AG09309 (cell line): Measurements from ENCODE around the gene EEF1A1.

ENCODE experiments used
- DNase-seq: peaks from one replicate; pipeline ENCODE4 v3.0.0-alpha.2; 2010; ENCODE audit warnings: low read depth
- H3K4me3 ChIP-seq: 2 replicates; pipeline ENCODE4 v1.5.1; 2011; ENCODE audit warnings: mild to moderate bottlenecking, low read depth, low read length, moderate library complexity; ENCODE audit not compliant: control insufficient read depth
- CTCF ChIP-seq: IDR thresholded peaks from 2 replicates; pipeline ENCODE4 v1.5.1; 2011; ENCODE audit warnings: mild to moderate bottlenecking, low read depth, low read length, inconsistent platforms; ENCODE audit not compliant: insufficient read depth, control insufficient read depth; ENCODE audit errors: missing control alignments

The EEF1A1 gene

DNA sequence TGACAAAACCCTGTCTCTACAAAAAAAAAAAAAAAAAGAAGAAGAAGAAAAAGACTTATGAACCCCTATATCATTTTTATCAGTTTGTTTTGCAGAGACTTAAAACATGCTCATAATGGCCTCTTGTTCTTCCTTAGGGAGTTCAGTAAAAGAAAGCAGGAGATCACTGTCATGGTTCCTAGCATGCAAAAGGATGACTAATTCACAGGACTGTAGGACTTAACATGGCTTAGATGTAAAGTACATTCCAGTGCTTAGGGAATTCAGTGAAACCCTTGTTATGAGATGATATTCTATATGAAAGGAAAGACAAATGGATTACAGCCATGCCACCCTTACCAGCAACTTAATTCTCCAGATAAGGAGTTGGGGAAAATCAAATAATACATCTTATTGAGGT lies 29.5 kb downstream of the EEF1A1 start:
- TF ChIP-seq CTCF = no peak
- H3K4me3 ChIP-seq = no peak overlapping the region
- no peak for DNase-seq

GRCh38 chr6:73487473-73487872 lies 33.4 kb downstream of the EEF1A1 start:
- no peak for TF ChIP-seq CTCF
- DNase-seq = no peak
- H3K4me3 ChIP-seq = no peak overlapping the region

DNA sequence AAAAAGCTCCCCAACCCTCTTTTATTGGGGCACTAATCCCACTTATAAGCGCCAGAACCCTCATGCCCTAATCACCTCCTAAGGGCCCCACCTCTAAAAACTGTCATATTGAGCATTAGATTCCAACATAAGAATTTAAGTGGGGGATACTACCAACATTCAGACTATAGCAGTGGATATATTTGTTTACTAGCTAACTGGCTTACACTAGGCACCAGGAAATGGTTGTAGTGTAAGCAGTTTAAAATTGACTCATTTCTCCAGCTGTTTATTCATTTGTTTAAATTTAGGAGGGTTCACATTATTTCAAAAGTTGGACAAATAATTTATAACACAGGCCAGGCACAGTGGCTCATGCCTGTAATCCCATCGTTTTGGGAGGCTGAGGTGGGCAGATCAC lies 36.4 kb downstream of the EEF1A1 start:
- DNase-seq = no peak
- H3K4me3 ChIP-seq = no peak overlapping the region
- no peak for TF ChIP-seq CTCF

DNA sequence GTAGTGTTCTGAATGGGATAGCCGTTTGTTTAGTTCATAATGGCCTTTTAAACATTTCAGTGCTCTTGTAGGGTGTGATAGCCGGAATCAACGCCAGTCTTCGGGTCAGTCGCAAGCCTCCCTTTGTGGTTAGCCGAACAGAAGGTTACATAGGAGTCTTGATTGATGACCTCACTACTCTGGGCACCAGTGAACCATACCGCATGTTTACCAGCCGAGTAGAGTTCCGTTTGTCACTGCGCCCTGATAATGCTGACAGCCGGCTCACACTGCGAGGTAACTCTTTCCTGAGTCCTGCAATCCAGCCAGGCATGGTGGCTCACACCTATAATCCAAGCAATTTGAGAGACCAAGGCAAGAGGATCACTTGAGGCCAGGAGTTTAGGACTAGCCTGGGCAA lies 38.9 kb downstream of the EEF1A1 start:
- TF ChIP-seq CTCF = no peak
- no peak overlapping the region for H3K4me3 ChIP-seq
- no peak for DNase-seq

GRCh38 chr6:73477407-73477806 lies 43.4 kb downstream of the EEF1A1 start:
- no peak for DNase-seq
- no peak overlapping the region for H3K4me3 ChIP-seq
- TF ChIP-seq CTCF = no peak

- no peak overlapping the region for H3K4me3 ChIP-seq
- no peak for TF ChIP-seq CTCF
Measured at GRCh38 chr6:73476723-73477122, 44.1 kb downstream of the EEF1A1 start.

GRCh38 chr6:73471686-73472290 lies 49.0 kb downstream of the EEF1A1 start:
- no peak for TF ChIP-seq CTCF
- DNase-seq = no peak
- no peak overlapping the region for H3K4me3 ChIP-seq

More at GRCh38 chr6:73476723-73477122, 44.1 kb downstream of the EEF1A1 start:
- no peak for DNase-seq
